HepG2 (cell line): ENCODE data around the gene THRA. TPM values are rescaled to one million over a fixed set of nuclear protein-coding genes. Genes with fewer than 3 reads are reported as not detected.

ENCODE experiments used
- ADNP ChIP-seq: sonication (generic); formaldehyde crosslinking; IDR thresholded peaks from 2 replicates; pipeline ENCODE4 v1.4.0; 2020; ENCODE audit warnings: missing genetic modification reagents
- ERF ChIP-seq: IDR thresholded peaks from 2 replicates; pipeline ENCODE4 v1.6.1; 2018; ENCODE audit warnings: missing biosample characterization, missing genetic modification reagents
- FOXM1 ChIP-seq: sonication (generic); formaldehyde crosslinking; IDR thresholded peaks from 2 replicates; pipeline ENCODE4 v1.5.0; 2020; ENCODE audit warnings: missing genetic modification reagents
- KAT2B ChIP-seq: fragments of 150-350 bp; IDR thresholded peaks from 2 replicates; pipeline ENCODE4 v1.6.1; 2014; ENCODE audit warnings: low read depth, low read length, borderline replicate concordance
- MEF2D ChIP-seq: sonication (generic); formaldehyde crosslinking; IDR thresholded peaks from 2 replicates; pipeline ENCODE4 v1.5.1; 2020; ENCODE audit warnings: mild to moderate bottlenecking, missing genetic modification reagents
- MLLT10 ChIP-seq: sonication (generic); formaldehyde crosslinking; IDR thresholded peaks from 2 replicates; pipeline ENCODE4 v1.4.0; 2020; ENCODE audit warnings: missing genetic modification reagents
- RARA ChIP-seq: IDR thresholded peaks from 2 replicates; pipeline ENCODE4 v1.6.1; 2016; ENCODE audit warnings: missing genetic modification reagents, missing compliant biosample characterization
- SNRNP70 ChIP-seq: fragments of 200-400 bp; formaldehyde crosslinking; IDR thresholded peaks from 2 replicates; pipeline ENCODE4 v1.6.1; 2017; ENCODE audit warnings: mild to moderate bottlenecking, low read depth, low read length, moderate library complexity
- ZIK1 ChIP-seq: sonication (generic); formaldehyde crosslinking; IDR thresholded peaks from 2 replicates; pipeline ENCODE4 v1.5.0; 2020; ENCODE audit warnings: mild to moderate bottlenecking, low read depth, missing genetic modification reagents, borderline replicate concordance
- ZNF577 ChIP-seq: sonication (generic); formaldehyde crosslinking; IDR thresholded peaks from 2 replicates; pipeline ENCODE4 v1.4.0; 2020; ENCODE audit warnings: mild to moderate bottlenecking, low read depth, missing genetic modification reagents, borderline replicate concordance
- ZNF616 ChIP-seq: sonication (generic); formaldehyde crosslinking; IDR thresholded peaks from 2 replicates; pipeline ENCODE4 v1.5.0; 2020; ENCODE audit warnings: low read depth, mild to moderate bottlenecking, missing genetic modification reagents
- ZNF713 ChIP-seq: sonication (generic); formaldehyde crosslinking; IDR thresholded peaks from 2 replicates; pipeline ENCODE4 v1.4.0; 2020; ENCODE audit warnings: mild to moderate bottlenecking, missing genetic modification reagents
- ZNF775 ChIP-seq: sonication (generic); formaldehyde crosslinking; IDR thresholded peaks from 2 replicates; pipeline ENCODE4 v1.4.0; 2020; ENCODE audit warnings: missing genetic modification reagents, mild to moderate bottlenecking, moderate library complexity, borderline replicate concordance
- ZNF784 ChIP-seq: sonication (generic); formaldehyde crosslinking; IDR thresholded peaks from 2 replicates; pipeline ENCODE4 v1.5.1; 2020; ENCODE audit warnings: missing genetic modification reagents, mild to moderate bottlenecking, borderline replicate concordance
- polyA plus RNA-seq, 8 experiments: library from polyadenylated mRNA; depleted of rRNA in 3 of 8; stranded (reverse) in 7 of 8; unstranded in 1 of 8; fragments of >200 nt; fragmentation: Illumina TruSeq in 4 of 8; extraction: Trizol in 4 of 8; gene quantifications; 2 replicates each; pipeline versions ENCODE4 v1.2.1 to v1.2.3, GENCODE V29; 2011 to 2016; ENCODE audit warnings: low read depth in 4 of 8, missing spikeins in 1 of 8, mixed read lengths in 1 of 8; ENCODE audit not compliant: insufficient read depth in 1 of 8
- total RNA-seq, 5 experiments: library from RNA; depleted of rRNA; stranded (reverse); fragments of >200 nt; fragmentation: Illumina TruSeq; extraction: Trizol; gene quantifications; 2 replicates each; pipeline ENCODE4 v1.2.3, GENCODE V29; 2016; ENCODE audit warnings: low read depth in 1 of 5
- TF ChIP-seq, protein P1 (sequence below): sonication (generic); formaldehyde crosslinking; IDR thresholded peaks from 2 replicates; pipeline ENCODE4 v1.4.0; 2020; ENCODE audit warnings: missing genetic modification reagents
- TF ChIP-seq, protein P2 (sequence below): sonication (generic); formaldehyde crosslinking; IDR thresholded peaks from 2 replicates; pipeline ENCODE4; 2020; ENCODE audit warnings: missing genetic modification reagents, mild to moderate bottlenecking, borderline replicate concordance
- TF ChIP-seq, protein P3 (sequence below): sonication (generic); formaldehyde crosslinking; IDR thresholded peaks from 2 replicates; pipeline ENCODE4 v1.5.1; 2020; ENCODE audit warnings: mild to moderate bottlenecking, missing genetic modification reagents, moderate library complexity
- TF ChIP-seq, protein P4 (sequence below): fragments of 450-650 bp; IDR thresholded peaks from 2 replicates; pipeline ENCODE4 v1.6.1; 2017

The THRA gene
- total and polyA plus RNA-seq, 2 of the 13 experiments (the other 11 are each of a cell fraction or from before 2014, with no cell fraction given), result 8.0 to 9.9 TPM

DNA sequence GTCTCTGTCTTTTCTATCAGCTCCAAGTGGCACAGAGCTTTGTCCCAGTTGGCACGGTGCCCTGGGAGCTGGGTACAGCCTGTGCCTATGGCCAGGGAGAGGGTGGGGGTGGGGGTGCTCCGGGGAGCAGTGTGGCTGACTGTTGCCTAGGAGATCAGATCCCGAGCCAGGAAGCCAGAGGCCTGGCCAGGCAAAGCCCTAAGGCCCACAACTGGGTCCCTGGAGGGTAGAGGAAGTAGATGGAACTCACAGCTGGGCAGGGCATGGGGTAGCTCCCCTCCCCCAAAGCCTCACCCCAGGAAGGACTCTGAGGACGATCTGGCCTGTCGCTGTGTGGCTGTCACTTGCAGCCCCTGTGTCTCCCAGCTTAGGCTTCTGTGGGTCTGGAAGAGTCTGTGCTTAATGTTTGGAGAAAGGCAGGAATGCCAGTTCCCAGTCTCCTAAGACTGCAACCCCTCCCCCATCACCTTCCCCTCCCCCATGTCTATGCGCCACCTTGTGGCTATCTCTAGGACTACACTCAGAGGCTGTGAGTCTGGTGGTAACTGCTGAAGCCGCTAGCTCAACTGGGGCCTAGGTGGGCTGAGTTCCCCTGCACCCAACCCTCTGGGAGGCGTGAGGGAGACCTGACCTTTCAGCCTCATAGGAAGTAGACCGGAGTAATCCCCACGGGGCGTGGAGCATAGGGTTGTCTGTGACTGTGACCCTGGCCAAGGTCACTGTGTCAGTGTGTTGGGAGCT is 12.6 kb downstream of the THRA start (continued):
- TF ChIP-seq, protein P1, sequence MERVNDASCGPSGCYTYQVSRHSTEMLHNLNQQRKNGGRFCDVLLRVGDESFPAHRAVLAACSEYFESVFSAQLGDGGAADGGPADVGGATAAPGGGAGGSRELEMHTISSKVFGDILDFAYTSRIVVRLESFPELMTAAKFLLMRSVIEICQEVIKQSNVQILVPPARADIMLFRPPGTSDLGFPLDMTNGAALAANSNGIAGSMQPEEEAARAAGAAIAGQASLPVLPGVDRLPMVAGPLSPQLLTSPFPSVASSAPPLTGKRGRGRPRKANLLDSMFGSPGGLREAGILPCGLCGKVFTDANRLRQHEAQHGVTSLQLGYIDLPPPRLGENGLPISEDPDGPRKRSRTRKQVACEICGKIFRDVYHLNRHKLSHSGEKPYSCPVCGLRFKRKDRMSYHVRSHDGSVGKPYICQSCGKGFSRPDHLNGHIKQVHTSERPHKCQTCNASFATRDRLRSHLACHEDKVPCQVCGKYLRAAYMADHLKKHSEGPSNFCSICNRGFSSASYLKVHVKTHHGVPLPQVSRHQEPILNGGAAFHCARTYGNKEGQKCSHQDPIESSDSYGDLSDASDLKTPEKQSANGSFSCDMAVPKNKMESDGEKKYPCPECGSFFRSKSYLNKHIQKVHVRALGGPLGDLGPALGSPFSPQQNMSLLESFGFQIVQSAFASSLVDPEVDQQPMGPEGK, result peak; percentile 83
- TF ChIP-seq KAT2B (no peak), ADNP (CRISPR knock-in tag) (no peak), MEF2D (0 out of 2 replicates have a peak, but pooled peaks have one; percentile 16), ERF (no peak), ZNF713 (CRISPR knock-in tag) (no peak), SNRNP70 (no peak), RARA (CRISPR knock-in tag) (peak; percentile 90), ZIK1 (CRISPR knock-in tag) (no peak), ZNF577 (CRISPR knock-in tag) (no peak), ZNF616 (no peak), ZNF784 (CRISPR knock-in tag) (no peak), ZNF775 (CRISPR knock-in tag) (no peak), FOXM1 (no peak), MLLT10 (CRISPR knock-in tag) (no peak)
- TF ChIP-seq, protein P2, sequence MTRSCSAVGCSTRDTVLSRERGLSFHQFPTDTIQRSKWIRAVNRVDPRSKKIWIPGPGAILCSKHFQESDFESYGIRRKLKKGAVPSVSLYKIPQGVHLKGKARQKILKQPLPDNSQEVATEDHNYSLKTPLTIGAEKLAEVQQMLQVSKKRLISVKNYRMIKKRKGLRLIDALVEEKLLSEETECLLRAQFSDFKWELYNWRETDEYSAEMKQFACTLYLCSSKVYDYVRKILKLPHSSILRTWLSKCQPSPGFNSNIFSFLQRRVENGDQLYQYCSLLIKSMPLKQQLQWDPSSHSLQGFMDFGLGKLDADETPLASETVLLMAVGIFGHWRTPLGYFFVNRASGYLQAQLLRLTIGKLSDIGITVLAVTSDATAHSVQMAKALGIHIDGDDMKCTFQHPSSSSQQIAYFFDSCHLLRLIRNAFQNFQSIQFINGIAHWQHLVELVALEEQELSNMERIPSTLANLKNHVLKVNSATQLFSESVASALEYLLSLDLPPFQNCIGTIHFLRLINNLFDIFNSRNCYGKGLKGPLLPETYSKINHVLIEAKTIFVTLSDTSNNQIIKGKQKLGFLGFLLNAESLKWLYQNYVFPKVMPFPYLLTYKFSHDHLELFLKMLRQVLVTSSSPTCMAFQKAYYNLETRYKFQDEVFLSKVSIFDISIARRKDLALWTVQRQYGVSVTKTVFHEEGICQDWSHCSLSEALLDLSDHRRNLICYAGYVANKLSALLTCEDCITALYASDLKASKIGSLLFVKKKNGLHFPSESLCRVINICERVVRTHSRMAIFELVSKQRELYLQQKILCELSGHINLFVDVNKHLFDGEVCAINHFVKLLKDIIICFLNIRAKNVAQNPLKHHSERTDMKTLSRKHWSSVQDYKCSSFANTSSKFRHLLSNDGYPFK (CRISPR knock-in tag), result peak; percentile 19; the same call in 1 of the 2 replicates
- TF ChIP-seq, protein P3, sequence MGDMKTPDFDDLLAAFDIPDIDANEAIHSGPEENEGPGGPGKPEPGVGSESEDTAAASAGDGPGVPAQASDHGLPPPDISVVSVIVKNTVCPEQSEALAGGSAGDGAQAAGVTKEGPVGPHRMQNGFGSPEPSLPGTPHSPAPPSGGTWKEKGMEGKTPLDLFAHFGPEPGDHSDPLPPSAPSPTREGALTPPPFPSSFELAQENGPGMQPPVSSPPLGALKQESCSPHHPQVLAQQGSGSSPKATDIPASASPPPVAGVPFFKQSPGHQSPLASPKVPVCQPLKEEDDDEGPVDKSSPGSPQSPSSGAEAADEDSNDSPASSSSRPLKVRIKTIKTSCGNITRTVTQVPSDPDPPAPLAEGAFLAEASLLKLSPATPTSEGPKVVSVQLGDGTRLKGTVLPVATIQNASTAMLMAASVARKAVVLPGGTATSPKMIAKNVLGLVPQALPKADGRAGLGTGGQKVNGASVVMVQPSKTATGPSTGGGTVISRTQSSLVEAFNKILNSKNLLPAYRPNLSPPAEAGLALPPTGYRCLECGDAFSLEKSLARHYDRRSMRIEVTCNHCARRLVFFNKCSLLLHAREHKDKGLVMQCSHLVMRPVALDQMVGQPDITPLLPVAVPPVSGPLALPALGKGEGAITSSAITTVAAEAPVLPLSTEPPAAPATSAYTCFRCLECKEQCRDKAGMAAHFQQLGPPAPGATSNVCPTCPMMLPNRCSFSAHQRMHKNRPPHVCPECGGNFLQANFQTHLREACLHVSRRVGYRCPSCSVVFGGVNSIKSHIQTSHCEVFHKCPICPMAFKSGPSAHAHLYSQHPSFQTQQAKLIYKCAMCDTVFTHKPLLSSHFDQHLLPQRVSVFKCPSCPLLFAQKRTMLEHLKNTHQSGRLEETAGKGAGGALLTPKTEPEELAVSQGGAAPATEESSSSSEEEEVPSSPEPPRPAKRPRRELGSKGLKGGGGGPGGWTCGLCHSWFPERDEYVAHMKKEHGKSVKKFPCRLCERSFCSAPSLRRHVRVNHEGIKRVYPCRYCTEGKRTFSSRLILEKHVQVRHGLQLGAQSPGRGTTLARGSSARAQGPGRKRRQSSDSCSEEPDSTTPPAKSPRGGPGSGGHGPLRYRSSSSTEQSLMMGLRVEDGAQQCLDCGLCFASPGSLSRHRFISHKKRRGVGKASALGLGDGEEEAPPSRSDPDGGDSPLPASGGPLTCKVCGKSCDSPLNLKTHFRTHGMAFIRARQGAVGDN (CRISPR knock-in tag), result peak; percentile 80
- TF ChIP-seq, protein P4, sequence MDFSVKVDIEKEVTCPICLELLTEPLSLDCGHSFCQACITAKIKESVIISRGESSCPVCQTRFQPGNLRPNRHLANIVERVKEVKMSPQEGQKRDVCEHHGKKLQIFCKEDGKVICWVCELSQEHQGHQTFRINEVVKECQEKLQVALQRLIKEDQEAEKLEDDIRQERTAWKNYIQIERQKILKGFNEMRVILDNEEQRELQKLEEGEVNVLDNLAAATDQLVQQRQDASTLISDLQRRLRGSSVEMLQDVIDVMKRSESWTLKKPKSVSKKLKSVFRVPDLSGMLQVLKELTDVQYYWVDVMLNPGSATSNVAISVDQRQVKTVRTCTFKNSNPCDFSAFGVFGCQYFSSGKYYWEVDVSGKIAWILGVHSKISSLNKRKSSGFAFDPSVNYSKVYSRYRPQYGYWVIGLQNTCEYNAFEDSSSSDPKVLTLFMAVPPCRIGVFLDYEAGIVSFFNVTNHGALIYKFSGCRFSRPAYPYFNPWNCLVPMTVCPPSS, result no peak
